GM19239 (cell line): ENCODE measurements around the gene HSDL2.
"Not testable (repeated sequence)": the region's sequence is repeated elsewhere in the genome, so short reads cannot be mapped to it uniquely, and the experiment has no call there.

Experiments
- DNase-seq: peaks from one replicate; pipeline ENCODE4 v3.0.0; 2011; ENCODE audit warnings: low spot score; ENCODE audit not compliant: insufficient read length
- FAIRE-seq: peaks from 2 replicates; lab custom pipeline; 2011; peaks lifted over from hg19 to GRCh38; lab: Jason Lieb, UNC

Gene HSDL2

GRCh38 chr9:112391936-112392560, 12.1 kb downstream of the HSDL2 start:
- DNase-seq, FAIRE-seq: not testable (repeated sequence)

DNA sequence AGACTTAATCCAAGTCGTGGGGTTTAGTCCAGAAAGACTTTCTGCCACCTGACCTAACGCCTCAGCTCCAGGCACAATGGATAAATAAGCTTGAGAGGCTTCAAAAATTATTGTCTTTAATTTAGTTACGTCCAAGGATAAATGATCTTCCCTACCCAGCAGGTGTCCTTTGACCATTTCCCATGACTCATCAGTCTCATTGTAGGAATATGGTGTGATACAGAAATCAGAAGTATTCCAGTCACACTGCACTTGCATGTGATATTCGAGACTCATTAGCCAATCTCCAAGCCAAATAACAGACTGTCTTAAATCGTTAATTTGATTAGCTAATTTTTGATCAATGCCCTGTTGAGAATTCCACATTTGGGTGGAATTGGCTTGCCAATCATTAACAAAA, 13.2 kb downstream of the HSDL2 start:
- FAIRE-seq, DNase-seq: not testable (repeated sequence)

DNA sequence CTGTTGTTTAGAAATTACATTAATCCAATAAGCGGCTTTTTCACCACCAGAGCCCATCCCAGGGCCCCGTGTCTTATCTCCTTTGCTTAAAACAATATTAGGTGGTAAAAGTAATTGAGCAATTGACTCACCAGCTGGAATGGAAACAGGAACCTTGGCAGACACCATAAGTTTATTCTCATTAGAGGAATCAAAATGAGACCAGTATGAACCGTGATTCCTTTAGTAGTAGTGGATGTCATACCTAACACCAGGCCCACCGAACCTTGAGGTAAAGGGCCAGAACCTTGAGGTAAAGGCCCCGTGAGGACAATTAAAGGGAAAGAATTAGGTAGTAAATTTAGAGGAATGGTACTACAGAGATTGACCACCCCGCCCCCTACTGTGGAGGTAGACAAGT, 16.5 kb downstream of the HSDL2 start:
- FAIRE-seq (no peak), DNase-seq (no peak)

DNA sequence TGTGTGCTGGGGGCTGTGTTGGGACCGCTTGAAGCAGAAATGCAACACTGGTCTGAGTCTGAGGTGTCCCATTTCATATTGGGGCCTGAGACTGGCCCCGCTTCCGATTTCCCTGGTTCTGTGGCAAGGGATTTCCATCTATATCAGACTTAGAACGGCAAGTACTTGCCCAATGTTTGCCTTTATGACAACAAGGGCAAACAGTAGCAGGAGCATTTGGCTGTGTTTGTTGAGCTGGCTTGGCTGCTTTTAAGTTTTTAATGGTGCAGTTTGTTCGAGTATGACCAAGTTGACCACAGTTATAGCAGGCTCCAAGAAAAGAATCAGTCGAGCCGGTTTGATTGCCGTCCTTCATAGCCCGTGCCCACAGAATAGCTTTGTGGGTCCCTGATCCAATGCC, 17.0 kb downstream of the HSDL2 start:
- no peak for DNase-seq
- FAIRE-seq = no peak

DNA sequence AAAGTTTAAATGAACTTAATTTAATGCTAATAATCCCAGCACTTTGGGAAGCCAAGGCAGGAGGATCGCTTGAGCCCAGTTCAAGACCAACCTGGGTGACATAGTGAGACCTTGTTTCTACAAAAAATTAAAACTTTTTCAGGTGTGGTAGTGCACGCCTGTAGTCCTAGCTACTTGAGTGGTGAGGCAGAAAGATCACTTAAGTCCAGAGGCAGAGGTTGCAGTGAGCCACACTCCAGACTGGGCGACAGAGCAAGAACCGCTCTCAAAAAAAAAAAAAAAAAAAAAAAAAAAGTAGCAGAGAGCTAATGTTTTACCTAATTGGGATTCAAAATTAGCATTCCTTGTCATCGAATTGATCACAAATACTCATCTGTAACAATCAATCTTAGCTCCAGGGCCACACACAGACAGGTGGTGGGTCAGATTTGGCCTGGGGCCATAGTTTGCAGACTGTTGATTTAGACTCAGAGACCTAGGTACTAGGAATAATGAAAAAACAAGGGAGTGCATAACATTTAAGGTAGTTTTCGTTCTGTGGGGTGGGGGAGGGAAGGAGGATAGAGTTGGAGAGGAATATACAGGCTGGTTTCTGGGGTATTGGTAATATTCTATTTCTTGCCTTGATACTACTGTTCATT, 21.4 kb downstream of the HSDL2 start:
- DNase-seq = no peak
- FAIRE-seq = no peak

DNA sequence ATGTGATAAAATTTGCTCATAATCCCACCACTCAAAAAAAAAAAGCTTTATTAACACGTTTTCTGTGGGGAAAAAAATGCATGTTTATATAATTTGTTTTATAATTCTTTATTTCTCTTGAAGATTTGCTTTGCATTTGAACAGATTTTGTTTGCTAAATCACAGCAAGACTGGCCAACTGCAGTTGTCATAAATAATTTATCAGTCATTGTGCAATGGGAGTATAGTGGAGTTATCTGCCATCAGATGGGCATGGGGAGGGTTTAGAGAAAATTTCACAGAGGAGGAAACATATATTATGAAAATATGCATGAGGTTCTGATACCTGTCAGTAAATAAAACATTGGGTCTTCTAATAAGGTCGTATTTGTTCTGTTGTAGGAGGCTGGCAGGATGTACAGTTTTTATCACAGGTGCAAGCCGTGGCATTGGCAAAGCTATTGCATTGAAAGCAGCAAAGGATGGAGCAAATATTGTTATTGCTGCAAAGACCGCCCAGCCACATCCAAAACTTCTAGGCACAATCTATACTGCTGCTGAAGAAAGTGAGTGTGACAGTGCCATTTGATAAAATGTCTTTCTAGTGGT, 23.8 kb downstream of the HSDL2 start:
- DNase-seq (no peak), FAIRE-seq (no peak)

- DNase-seq = no peak
Measured at GRCh38 chr9:112404508-112404932, 24.6 kb downstream of the HSDL2 start.

DNA sequence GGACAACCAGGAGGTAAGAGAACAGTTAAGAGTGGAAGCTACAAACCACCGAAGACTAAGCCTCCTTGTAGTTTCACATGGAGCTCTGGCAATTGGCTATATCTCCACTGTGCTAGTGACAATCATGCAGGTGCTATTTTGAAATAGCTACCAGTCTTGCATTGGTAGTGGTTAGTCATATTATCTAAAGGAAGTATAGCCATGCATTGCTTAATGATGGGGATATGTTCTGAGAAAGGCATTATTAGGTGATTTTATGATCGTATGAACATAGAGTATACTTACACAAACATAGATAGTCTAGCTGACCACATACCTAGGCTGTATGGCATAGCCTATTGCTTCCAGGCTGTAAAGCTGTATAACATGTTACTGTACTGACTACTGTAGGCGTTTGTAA, 28.4 kb downstream of the HSDL2 start:
- no peak for FAIRE-seq

More at GRCh38 chr9:112404508-112404932, 24.6 kb downstream of the HSDL2 start:
- no peak for FAIRE-seq

GRCh38 chr9:112408819-112409218, 28.9 kb downstream of the HSDL2 start:
- no peak for FAIRE-seq

More for the DNA sequence above, 28.4 kb downstream of the HSDL2 start:
- DNase-seq = no peak

GRCh38 chr9:112409758-112410157, 29.9 kb downstream of the HSDL2 start:
- DNase-seq (no peak), FAIRE-seq (no peak)

More at GRCh38 chr9:112408819-112409218, 28.9 kb downstream of the HSDL2 start:
- DNase-seq = no peak

DNA sequence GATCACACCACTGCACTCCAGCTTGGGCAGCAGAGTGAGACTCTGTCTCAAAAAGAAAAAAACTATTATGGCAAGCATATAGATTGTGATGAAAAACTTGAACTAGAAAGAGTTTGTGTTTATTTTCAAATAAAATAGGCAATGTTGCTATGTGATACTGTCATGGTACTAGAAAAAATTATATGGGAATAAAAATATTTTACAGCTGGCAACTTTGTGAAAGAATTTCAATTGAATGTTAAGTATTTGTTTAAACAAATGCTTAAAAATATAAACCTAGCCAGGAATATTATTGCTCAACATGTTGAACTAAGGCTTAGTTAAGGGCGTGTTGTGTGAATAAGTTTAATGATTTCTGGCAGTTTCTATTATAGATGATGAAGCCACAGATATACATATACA, 31.7 kb downstream of the HSDL2 start:
- DNase-seq (no peak), FAIRE-seq (no peak)

DNA sequence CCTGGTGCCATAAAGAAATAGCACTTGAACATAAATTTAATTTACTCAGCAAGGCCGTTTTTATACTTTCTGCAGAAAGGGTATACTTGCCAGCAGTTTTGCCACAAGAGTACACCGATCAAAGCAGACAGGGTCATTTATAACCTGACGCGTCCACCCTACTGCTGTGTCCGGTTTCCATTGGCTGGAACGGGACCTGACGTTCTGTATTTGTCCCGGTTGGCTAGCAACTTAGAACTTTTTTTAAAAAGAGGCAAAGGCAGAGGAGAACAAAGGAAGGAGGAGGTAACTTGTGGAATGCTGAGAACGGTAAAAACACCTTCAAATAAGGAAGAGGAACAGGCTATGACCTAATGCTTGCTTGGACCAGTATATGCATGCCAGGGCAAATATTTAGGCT, 33.8 kb downstream of the HSDL2 start:
- not testable (repeated sequence) for FAIRE-seq, DNase-seq

DNA sequence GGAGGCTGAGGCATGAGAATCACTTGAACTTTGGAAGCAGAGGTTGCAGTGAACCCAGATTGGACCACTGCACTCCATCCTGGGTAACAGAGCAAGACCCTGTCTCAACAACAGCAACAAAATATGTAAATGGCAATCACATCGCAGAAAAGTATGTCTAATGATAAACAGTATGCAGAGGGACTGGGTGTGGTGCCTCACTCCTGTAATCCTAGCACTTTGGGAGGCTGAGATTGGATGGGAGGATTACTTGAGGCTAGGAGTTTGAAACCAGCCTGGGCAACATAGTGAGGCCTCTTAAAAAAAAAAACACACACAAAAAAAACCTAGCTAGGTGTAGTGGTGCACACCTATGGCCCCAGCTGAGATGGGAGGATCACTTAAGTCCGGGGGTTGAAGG, 40.3 kb downstream of the HSDL2 start:
- DNase-seq (no peak), FAIRE-seq (no peak)

DNA sequence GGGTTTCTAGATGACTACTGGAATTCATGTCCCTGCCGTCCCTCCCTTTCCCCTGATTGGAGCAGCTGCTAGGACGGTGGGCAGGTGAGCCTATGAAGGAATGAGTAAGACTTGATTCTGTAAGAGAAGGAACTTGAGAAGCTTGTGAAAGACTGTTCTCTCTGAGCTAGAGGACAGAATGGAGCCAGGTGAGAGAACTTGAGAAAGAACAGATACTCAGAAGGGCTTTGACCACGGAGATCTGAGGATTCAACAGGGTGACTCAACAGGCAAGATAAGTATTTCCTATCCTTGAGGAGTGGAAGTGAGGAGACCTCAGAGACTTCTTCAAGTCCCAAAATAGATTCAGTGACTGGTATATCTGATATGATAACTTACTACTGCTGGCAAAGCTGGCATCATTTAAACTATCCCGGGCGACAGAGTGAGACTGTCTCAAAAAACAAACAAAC, 41.9 kb downstream of the HSDL2 start:
- no peak for DNase-seq
- no peak for FAIRE-seq

DNA sequence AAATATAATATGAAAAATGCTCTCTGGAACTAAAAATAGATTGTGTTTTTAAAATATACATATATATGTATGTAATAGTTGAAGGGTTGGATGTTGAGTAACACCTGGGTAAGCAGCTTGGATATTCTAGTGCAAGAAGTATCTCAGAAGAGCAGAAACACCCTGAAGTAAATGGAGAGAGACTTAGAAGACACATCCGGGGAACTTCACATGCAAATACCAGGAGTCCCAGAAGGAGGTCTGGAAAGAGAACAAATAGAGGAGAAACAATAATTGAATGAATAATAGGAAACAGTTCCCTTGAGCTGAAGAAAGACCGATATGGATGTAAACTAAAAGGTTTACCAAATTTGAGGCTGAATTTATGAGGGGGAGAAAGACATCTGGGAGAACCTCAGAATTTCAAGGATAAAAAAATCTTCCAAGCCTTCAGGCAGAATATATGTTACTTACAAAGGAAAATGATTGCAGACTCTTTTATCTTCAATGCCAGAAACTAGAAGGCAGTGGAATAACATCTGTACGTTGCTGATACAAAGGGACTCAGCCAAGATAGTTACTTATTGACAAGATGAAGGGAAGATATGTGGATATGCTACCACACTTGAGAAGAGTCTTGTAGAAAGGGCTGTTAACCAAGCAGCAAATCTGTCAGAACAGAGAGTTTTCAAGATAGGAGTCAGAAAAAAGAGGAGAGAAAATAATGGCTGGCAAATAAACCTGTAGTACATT, 42.7 kb downstream of the HSDL2 start:
- FAIRE-seq (no peak), DNase-seq (no peak)

GRCh38 chr9:112430006-112430522, 50.2 kb downstream of the HSDL2 start:
- no peak for DNase-seq
- FAIRE-seq = no peak

- FAIRE-seq (no peak), DNase-seq (no peak)
Measured at GRCh38 chr9:112433499-112434392, 53.8 kb downstream of the HSDL2 start.

DNA sequence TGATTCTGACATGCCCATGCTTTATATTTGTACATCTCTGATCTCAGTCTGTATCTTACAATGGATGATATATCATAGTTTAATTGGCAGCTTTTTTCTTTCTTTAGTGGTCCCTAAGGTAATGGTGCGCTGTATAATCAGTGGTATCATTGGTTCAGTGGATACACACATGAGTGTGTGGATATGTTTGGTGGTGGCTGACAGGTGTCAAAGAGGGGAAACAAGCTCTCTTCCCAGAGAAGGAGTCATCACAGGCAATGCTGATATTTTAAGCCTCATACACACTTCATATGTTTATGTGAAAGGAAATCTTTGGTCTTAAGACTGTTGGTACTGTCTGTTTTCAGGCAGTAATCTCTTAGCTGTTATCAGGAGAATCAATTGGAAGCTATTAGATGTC, 54.6 kb downstream of the HSDL2 start:
- no peak for FAIRE-seq
- DNase-seq = no peak

GRCh38 chr9:112437406-112437805, 57.5 kb downstream of the HSDL2 start:
- DNase-seq (no peak), FAIRE-seq (no peak)

DNA sequence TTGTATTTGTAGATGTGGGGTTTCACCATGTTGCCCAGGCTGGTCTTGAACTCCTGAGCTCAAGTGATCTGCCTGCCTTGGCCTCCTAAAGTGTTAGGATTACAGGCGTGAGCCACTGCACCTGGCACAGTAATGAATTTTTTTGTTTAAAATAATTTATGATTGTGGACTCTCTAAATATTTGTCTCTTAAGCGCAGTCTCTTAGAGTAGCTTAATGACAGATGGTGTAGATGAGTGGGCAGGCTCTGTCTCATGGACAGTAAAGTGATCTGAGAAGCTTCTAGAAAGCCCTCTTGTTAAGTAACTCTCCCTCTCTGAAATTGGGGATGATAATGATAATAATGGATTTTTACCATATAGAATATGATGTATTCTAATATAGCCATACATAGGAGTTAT, 59.3 kb downstream of the HSDL2 start:
- DNase-seq (no peak), FAIRE-seq (no peak)
